Measurements from ENCODE around the gene SLC4A5.
"Not testable (repeated sequence)": the region's sequence is repeated elsewhere in the genome, so short reads cannot be mapped to it uniquely, and the experiment has no call there.

Gene SLC4A5

DNA sequence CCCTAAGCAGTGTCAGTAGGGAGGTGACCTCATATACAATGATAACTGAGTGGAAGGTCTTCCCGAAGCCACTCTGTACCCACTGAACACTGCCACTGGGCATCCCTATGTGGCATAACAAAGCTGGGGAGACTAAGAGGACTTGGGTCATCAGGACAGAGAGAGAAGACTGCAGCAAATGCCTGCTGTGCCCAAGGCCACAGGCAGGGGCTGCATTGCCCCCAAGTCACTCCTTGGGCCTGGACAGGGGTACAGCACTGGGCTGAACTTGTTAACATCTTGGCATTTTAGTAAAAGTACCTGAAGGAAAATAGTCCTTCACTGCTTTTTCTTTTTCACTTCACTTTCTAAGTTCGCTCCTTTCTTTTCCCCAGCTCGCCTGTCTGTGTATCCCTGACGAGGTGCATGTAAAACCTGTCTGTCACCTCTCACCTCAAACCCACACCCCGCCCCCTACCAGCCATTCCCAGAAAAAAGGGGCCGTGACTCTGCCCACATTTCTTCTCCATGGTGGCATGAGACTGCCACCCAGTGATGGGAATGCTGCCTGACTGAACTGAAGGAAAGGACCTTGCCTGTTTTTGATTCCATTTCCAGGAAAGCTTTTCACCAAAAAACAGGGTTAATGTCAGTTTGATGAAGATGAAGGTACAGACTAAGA is 81.9 kb downstream of the SLC4A5 start:
- DNase-seq, result no peak

DNA sequence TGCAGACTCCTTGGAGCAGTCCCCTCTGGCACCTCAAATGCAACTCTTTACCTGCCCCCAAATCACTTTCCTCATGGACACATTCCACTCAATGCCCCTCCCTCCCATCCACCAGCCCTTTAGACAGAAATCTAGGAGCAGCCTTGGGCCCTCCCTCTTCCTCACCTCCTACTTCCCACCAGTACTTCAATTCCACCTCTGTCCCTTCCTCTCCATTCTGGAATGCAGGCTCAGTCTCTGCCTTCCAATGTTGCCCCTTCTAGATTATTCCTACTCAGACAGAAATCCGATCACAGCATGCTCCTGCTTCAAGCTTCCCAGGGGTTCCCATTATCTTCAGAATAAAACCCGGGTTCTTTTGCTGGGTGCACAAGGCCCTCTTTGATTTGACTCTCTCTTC is 82.7 kb downstream of the SLC4A5 start:
- no peak for DNase-seq

DNA sequence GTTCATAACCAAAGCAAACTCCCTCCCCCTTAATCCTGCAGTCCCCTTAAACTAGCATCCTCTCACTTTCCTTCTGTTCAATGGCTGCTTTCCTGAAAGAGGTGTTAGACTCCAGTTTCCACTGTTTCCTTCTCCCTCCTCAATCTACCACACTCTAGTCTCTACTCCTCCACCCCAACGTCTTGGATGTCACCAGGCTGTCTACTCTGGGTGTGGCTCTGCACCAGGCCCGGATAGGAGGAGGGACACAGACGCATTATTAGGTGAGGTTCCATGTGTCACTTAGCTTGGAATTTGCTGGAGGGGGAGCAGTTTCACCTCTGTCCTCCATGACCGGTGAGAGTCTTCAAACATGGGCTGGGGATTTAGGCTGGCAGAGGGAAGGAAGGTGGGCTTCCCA is 83.5 kb downstream of the SLC4A5 start:
- DNase-seq, result no peak

DNA sequence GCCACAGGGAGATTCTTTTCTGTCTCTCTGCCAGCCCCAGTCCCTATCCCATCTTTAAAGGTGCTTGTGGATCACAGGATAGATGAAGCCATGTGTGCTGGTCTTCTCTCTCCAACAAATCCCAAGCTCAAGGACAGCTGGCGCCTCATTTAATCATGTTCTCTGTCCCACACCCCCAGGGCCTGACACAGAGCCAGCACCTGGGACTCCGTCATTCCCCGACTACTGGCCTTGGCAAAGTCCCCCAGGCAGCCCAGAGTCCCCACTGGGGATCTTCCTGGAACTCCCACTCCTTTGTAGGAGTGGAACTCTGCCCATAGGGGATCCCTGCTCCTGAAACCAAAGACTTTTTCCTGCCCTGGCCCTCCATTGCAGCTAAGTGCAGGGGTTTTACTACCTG is 84.0 kb downstream of the SLC4A5 start:
- DNase-seq, result no peak

DNA sequence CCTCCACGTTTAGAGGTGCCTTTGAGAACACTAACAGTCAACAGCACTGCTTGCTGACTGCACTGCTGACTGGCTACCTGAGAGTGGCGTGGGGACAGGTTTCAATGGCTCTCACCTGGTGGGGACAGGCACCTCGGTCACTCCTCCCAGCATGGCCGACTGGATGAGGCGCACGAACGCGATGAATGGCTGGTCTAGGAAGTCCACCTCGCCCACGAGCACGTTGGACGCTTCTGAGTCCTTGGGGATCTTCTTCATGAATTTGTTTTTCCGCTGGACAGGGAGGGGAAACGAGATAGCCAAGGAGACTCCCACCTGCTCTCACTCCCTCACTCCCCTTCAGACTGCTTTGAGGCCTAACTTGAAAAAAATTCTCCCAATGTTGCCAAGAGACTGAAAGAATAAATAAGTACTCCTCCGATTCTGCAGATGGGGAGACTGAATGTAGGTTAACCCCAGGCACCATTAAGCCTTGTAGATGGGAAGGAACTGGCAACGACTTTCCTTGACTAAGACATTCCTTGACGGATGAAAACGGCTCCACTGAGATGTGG is 87.5 kb downstream of the SLC4A5 start:
- no peak for DNase-seq

DNA sequence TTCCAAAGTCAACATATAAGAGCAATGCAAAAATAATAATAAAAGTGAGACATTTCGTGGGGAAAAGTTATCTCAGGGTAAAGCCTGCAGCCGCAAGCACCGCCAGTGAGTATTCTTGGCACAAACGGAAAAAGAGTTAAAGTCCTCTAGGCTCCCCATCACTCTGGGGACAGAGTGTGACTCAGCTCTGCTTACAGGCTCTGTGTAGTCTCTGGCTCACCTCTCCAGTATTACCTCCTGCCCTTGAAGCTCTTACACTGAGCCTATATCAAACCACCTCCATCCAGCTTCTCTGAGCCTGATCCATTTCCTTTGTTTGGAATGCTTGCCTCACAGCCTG is 89.3 kb downstream of the SLC4A5 start:
- no peak for DNase-seq

DNA sequence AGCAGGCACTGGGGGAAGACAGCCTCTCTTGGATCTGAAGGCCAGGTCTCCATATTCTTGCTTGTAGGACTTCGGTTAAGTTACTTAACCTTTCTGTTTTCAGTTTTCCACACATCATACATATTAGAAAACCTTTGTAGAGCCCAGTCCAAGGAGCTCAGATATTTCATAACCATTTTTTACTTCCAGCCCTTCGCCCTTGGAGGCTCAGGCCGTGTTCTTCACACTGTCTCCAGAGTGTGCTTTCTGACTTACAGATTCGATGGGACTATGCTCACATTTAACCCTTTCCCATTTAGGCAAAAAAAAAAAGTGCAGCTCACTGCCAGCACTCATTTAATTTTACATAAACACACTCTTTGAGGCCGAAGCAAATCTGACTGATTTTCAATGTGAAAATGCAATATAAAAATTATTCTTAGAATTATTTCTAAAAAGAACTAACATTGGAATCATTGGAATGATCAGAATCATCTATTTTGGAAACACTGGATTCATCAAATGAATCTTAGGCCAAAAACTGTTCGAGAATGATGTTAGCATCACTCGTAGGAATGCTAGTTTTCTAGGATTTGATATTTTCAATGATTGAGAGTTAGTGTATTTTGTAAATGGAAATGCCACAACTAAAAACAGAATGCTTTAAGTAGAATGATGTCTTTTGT is 89.8 kb downstream of the SLC4A5 start:
- no peak for DNase-seq

DNA sequence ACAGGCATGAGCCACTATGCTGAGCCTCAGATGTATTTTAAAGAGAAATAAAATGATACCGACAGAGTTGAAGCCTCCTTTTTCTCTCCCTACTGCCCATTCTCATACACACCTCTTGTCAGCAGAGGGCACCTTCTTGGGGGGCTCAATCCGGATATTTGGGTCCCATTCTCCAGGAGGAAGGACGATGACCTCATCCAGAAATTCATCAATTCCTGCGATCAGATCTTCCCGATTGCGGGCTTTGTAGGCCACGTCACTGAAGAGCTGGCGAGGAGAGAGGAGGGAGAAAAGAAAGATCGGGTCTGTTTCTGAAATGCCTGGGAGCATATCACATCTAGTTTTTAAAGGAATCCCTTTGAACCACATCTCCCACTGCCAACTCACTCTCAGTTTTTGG is 90.4 kb downstream of the SLC4A5 start:
- no peak for DNase-seq

DNA sequence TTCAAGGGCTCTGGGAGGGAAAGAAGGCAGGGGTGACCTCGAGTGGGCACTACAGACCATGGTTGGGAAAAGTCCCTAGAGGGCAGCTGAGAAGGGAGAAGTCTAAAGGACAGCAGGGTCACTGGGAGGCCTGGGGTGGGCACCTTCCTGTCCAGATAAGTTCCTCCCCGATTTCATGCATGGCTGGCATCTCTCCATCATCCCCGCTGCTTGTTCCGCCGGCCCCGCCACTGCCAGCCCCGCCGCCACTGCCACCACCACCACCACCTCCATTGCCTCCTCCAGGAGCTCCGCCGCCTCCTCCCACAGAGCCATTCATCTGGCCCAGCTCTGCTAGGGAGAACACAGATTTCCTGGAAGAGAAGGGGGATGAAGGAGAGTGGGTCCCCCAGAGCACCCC is 91.2 kb downstream of the SLC4A5 start:
- no peak for DNase-seq

DNA sequence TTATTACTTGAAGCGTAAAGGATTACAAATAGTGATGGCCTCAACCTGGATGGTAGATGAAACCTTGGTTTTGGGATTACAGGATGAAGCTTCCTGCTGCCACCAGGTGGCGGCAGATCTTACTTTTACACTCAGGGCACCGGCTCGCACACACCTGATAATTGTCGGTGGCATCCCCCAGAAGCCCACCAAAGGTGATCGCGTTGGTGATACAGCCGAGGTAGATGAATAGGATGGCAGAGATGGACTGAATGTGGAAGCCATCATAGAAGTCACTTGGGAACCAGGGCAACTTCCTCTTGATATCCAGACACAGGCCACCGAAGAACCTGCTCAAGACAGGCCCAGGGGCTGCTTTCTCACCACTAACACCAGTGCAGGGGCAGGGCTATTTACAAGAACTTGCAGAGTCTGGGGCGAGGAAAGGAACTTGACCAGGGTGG is 93.0 kb downstream of the SLC4A5 start:
- peak; percentile 47 to 53 for DNase-seq

DNA sequence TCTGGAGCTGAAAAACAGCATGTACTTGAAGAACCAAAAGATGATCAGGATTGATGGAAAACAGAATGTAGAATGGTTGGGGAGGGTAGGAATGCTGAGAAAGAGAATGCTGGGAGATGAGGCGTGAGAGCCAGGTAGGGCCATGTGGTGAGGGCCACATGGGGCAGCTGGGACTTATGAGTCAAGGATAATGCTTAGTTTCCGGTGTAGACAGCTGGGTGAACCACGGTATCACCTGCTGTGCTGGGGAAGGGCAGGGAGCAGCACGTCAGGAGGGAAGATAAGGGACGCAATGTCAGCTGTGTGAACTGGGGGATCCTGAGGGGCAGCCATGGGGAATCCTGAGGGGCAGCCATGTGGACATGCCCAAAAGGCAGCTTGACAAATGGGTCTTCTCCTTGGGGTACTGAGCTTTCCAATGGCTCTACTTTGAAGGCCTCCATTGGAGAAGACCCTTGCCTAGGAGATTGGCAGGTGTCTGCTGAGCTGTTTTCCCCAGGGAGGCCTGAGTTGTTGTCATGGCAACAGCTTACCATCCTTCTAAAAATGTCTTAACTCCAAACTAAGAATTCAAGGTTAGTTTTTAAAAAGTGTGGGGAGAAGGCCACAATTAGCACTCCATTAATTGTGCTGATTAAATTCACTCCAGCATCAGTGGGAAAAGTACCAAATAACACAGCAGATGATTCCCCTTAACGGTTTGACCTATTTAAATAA is 93.7 kb downstream of the SLC4A5 start:
- DNase-seq, result no peak

DNA sequence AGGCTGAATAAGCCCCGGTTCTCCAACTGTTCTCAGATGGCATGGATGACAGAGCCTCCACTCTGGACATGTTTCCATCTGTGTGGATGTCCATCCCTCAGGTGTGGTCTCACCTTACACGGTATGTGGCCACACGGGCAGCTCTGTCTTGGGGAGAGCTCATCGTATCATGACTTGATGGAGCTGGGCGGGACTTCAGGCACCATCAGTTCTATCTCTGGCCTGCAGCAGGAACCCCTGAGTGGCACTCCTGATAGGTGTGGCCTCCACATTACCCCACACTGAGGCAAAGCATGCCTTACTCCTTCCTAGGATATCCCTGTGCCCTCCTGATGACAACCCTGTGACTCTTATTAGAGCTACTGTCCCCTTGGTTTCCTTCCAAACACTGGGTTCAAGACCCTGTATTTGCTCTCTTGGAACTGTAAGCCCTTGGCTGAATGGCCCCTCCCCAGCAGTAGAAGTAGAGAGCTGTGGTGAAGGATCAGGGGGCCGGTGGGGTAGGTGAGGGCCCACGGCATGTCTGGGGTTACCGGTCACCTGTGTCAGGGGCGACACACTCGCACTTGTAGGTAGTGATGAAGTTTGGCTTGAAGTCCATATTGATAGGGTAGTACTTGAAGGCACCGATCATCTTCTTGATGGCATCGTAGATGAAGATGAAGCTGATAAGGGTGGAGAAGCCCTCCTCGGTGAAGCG is 96.6 kb downstream of the SLC4A5 start:
- DNase-seq, result no peak

DNA sequence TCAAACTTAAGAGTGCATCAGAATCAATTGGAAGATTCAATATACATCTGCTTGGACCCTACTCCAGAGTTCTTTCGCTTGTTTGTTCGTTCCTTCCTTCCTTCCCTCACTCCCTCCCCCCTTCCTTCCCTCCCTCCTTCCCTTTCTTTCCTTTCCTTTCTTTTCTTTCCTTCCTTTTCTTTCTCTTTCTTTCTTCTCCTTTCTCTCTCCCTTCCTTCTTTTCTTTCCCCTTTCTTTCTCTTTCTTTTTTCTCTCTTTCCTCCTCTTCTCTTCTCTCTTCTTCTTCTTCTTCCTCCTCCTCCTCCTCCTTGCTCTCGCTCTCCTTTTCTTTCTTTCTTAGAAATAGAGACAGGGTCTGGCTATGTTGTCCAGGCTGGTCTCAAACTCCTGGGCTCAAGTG is 98.9 kb downstream of the SLC4A5 start:
- DNase-seq, result no peak

DNA sequence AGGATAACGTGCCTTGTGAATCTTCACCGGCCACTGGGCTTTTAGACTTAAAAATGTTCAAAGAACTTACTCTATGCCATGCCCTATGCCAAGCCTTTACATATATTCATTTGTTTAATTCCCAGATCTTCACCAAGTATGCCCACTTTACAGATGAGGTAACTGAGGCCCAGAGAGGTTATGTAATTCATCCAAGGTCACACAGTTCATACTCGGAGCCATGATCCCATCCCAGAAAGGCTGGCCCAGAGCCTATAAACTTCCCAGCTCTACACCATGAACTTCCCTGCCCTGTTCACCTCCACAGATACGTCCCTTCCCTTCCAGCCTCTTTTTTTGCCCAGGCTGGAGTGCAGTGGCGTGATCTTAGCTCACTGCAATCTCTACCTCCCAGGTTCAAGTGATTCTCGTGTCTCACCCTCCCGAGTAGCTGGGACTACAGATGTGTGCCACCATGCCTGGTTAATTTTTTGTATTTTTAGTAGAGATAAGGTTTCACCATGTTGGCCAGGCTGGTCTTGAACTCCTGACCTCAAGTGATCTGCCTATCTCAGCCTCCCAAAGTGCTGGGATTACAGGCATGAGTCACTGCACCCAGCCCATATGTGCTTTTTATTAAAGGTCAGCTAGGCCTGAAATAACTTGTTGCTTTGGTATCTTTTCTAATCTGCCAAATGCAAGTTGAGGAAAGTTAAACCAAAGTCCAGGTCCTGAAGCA is 100.7 kb downstream of the SLC4A5 start:
- DNase-seq, result no peak

DNA sequence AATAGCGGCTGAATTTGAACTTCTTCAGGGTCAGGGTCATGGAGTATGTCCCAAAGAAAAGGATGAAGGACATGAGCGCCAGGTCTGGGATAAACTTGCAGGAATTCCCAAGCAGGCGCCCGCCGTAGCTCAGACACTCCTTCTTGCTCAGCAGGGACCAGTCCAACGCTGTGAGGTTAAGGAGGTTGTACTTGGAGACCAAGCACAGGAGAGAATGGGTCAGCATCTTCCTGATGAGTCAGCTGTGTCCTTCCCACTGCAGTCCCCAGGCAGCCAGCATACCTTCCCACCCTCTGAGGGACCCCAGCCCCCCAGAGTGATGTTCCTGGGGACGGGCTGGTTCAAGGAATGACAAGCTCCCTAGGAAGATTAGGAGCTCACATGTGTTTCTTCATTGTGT is 103.9 kb downstream of the SLC4A5 start:
- no peak for DNase-seq

DNA sequence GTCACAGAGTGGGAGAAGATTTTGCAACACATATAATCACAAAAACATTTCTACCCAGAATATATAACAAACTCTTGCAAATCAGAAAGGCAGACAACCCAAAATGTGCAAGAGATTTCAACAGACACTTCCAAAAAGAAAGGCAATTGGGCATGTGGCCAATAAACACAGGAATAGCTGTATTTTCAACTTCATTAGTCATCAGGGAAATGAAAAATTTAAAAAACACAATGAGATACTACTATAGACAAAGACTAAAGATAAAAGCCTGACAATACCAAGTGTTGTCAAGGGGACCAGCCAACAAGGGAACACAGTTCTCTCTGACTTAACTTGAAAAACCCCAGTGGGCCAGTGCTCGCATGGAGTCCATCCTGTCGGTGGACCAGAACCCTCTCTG is 104.3 kb downstream of the SLC4A5 start:
- DNase-seq, result no peak

DNA sequence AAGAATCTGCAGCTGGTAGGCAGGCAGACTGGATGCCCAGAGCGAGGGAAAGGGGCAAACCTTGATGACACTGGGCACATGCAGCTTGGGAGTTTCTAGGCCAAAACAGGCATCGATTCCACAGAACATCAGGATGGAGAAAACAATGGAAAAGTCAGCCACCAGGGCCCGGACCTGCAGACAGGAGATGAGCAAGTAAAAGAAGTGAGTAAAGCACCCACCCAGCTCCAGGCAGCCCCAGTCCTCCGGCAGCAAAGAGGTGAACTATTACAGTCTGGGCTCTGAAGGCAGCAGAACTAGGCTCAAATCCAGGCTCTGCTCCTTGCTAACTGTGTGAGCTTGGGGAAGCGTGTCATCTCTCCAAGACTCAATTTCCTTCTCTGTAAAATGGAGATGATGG is 108.2 kb downstream of the SLC4A5 start:
- no peak for DNase-seq

DNA sequence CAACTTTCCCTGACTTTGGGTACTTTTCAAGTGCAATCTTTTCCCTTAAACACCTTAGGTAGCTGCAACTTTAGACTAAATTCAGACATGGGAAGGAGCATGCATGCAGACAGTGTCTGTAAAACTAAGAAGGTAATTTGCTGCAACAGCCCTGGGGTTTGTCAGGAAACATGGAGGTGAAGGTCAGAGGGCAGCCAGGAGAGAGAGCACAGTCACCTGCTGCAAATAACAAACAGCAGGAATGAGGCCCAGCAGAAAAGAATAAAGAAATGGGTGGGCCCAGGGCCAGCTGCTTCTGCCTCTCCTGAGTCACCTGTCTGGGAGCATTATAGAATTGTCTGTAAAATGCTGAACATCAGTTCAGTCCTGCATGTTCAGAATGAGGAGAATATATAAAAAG is 109.6 kb downstream of the SLC4A5 start:
- no peak for DNase-seq

DNA sequence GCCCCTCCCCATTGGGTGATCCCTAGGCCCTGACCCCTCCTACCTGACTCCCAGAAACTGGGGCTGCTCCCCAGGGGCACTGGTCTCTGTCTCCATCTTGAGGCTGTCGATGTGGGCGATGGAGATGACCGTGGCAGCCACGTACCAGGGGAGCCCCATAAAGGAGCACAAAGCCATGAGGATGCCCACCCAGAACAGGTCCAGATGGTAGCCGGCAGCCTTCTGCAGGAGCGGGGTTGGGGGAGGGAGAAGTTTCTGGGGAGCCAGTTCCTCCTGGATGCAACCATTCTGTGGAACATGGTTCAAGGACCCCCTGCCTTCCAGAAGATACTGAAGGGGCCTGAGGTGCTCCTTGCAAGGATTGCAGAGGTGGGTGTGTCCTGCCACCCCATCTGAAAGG is 110.8 kb downstream of the SLC4A5 start:
- DNase-seq, result no peak

DNA sequence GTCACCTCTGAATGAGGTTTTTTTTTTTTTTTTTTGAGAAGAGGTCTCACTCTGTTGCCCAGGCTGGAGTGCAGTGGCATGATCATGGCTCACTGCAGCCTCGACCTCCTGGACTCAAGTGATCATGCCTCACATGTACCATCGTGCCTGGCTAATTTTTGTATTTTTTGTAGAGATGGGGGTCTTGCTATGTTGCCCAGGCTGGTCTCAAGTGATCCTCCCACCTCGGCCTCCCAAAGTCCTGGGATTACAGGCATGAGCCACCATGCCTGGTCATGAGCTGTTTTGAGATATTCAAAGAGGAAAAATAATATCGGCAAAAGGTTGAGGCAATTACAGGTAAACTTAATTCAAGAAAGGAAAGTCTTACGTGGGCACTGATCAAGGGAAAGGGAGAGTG is 113.4 kb downstream of the SLC4A5 start:
- not testable (repeated sequence) for DNase-seq

DNA sequence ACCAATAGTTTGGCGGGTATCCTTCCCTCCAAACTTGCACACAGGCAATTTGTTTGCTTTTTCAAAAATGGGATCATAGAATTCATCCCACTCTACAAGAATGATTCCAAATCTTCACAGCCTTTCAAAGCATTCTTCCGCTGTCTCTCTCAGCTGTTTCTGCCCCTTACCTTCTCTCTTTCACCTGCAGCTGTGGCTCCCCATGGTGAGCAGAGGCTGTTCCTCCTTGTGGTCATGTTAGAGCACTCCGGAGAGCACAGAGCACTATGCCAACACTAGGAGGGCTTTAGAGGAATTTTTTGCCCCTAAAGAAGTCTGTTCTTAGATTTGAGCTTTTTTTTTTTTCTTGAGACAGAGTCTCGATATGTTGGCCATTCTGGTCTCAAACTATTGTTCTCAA is 114.4 kb downstream of the SLC4A5 start:
- no peak for DNase-seq

DNA sequence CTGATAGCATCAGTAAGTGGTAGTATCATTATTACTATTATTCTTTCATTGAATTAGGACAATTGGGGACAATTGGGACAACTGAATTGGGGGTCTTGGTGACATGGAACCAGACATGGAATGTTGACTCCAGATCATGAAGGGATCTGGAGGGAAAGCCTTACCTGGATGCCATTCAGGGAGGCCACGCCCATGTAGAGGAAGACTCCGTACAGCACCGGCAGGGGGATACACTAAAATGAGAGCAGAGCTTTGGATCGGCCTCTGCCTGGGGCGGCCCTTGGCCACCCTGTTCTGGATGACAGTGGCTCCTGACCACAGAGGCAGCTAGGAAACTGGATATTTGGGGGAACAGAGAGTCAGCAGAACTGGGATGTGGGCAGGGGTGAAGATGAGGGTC is 115.6 kb downstream of the SLC4A5 start:
- DNase-seq, result no peak

Measured in activated CD4-positive, alpha-beta T cell treated with anti-CD3 and anti-CD28 coated beads, Interleukin-2, amount 50 U/mL, for 4 hours (primary cell).